Left renal cortex interstitium (tissue), 4 donors: Measurements from ENCODE around the gene GPC3. TPM values are rescaled to one million over a fixed set of nuclear protein-coding genes. Genes with fewer than 3 reads are reported as not detected.
A peak's percentile ranks its signal among the peaks of the same experiment; 100 is the strongest.
"Not testable (repeated sequence)": the region's sequence is repeated elsewhere in the genome, so short reads cannot be mapped to it uniquely, and the experiment has no call there.

Source experiments
- DNase-seq, 4 donors: peaks; one replicate each; pipeline ENCODE4 v3.0.0-alpha.2; 2013; ENCODE audit warnings: low read depth in 4 of 4, low spot score in 2 of 4, missing footprints in 1 of 4
- polyA plus RNA-seq, 4 donors: library from polyadenylated mRNA; unstranded; fragments of 120-200 nt; gene quantifications; one replicate each; pipeline ENCODE4 v1.2.1, GENCODE V29; 2013; ENCODE audit not compliant: insufficient read length in 4 of 4

Gene GPC3
- polyA plus RNA-seq, 4 donors: 942 to 1,302 (median 1,241) TPM

GRCh38 chrX:133792198-133792953 is 193.0 kb downstream of the GPC3 start:
- peak in 3 of 4 donors; percentile 39 to 51 (median 43) for DNase-seq

- DNase-seq: no peak
These were observed 195.6 kb downstream of the GPC3 start for GRCh38 chrX:133789829-133790228.

DNA sequence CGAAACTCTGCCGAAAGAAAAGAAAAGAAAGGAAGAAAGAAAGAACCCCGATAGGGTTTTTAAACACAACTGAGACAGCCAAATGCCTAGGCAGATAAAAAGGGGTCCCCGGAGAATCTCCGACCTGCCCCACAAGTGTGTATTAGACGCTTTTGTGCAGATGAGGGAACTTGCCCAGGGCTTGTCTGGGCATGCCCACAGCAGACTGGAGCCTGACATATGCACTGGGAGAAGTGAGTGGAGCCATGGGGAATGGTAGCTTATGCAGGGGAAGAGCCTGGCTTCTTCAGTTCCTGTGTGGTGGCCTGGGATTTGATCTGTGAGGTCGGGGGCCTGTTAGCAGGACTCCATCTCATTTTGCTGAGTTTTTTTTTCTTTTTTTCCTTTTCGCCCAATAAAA is 199.0 kb downstream of the GPC3 start:
- DNase-seq: no peak

- DNase-seq: no peak
These were observed 202.1 kb downstream of the GPC3 start for GRCh38 chrX:133783274-133783673.

DNA sequence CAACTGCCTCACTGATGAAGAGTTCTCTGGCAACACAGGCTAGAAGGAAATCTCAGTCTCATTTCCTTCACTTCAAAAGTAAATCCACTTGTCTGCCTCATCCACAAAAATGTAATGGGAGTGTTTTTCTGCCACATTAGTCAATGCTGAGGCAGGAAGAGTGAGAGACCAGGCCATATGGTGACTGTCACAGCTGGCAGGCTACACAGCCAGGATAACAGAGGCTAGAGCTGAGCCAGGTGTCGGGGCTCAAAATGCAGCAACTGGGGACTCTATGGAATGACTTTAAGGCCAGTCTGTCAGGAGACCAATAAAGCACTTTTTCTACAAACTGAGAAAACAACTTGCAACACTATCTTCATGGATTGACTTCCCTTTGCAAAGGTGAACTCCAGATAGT is 204.2 kb downstream of the GPC3 start:
- no peak for DNase-seq

DNA sequence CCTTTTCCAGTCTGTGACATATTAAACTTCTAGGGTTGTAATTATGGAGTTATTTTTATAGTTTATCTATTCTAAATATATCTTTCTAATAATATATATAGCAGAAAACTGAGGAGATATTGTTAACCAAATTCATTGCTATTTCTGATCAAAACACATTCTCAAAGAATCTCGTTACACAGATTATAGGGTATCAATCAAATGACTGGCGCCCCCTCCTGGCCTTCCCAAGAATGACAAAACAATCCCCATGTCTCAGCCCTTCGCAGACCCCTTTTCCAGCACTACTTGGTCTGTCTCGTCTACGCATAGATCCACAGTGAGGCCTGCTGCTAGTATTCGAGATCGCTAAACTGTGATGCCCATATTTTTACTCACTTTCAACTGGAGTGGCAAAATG is 209.3 kb downstream of the GPC3 start:
- DNase-seq: no peak

DNA sequence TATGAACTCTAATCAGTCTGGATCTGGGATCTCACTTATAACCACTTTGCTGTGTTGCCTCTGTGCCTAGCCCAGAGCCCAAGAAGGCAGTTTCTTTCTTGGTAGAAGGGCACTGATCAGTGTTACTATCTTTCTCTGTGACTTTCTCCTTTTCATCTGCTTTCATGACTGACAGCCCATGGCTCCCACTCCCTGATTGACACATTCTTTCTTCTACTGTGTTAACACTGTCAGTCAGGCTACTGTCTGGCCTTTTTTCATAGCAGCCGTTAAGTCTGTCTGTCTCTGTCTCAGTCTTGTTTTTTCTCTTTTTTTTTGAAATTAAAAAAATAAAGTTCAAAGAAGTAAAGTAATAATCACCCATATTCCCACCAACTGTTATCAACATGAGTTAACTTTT is 210.6 kb downstream of the GPC3 start:
- no peak for DNase-seq

- DNase-seq: no peak
These were observed 214.2 kb downstream of the GPC3 start for GRCh38 chrX:133771086-133771646.

DNA sequence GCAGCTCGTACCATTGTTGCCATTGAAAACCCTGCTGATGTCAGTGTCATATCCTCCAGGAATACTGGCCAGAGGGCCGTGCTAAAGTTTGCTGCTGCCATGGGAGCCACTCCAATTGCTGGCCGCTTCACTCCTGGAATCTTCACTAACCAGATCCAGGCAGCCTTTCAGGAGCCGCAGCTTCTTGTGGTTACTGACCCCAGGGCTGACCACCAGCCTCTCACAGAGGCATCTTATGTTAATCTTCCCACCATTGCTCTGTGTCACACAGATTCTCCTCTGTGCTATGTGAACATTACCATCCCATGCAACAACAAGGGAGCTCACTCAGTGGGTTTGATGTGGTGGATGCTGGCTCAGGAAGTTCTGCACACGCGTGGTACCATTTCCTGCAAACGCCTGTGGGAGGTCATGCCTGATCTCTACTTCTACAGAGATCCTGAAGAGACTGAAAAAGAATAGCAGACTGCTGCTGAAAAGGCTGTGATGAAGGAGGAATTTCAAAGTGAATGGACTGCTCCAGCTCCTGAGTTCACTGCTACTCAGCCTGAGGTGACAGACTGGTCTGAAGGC is 222.3 kb downstream of the GPC3 start:
- DNase-seq: not testable (repeated sequence)

DNA sequence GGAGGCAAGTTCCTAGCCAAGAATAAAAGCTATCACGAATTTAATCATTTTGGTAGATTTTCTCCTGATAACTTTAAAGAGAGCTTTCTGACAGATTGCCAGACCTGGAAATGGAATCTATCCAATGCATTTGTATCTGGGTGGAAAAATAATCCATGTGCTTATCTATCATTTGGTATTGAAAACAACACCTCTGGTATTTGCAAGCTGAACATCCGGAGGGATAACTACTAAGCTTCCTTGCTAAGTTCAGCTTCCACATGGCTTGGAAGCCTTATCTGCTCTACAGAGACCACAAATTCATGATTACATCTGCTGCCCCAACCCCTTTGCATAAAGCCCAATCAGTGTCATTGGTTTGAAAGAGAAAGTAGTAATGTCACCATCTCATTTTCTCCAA is 230.7 kb downstream of the GPC3 start:
- no peak for DNase-seq

DNA sequence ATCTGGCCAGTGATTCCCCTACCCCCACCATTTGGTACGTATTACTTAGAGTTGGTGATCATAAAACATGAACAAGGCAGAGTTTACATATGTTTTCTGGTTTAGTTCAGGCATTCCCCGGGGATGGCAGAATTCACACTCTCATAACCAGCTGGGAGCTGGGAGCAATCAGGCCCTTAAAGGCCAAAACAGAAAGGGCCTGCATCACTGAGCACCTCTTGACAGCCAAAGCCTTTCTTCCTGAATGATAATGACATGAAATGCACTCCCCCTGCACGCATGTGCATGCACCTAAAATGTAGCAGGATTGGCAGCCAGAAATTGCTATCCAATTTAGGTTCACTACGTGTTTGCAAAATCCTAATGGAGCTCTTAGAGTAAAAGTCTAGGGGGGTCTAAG is 235.4 kb downstream of the GPC3 start:
- no peak for DNase-seq

GRCh38 chrX:133749370-133749769 is 236.0 kb downstream of the GPC3 start:
- DNase-seq: no peak

DNA sequence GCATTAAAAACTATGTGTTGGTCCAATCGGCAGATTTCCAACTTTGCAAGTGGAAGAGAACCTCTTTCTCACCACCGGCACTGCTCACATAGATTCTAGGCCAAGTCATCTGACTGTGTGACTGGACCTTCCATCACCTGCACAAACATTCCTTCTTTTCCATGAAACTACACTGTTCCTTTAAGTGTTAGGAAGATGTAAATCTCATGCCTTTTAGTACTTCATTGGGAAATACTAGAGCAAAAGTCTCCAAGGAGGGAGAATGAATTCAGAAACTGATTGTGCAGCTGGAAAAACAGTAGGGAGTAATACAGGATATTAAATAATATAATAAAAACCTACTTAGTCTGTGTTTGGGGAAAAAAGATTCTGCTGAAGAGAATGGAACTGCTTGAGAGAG is 238.2 kb downstream of the GPC3 start:
- DNase-seq: no peak

- DNase-seq: no peak
These were observed 238.8 kb downstream of the GPC3 start for GRCh38 chrX:133746593-133746992.

DNA sequence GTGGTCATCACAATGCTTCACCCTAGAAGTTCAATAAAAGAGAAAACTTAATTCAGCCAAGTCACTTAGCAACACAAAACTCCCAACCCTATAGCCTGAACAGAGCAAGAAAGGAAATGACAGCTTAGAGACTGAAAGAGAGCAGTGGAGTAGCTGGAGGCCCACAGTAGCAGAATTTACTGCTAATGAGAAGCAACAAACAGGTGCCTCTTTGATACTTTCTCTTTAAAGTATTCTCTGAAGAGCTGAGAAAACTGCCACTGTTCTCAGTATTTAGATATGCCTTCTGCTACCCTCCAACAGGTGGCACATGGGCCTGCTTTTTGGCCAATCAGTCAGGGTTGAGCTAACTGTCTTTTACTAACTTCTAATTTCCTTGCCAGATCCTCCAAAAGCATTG is 240.0 kb downstream of the GPC3 start:
- no peak for DNase-seq

DNA sequence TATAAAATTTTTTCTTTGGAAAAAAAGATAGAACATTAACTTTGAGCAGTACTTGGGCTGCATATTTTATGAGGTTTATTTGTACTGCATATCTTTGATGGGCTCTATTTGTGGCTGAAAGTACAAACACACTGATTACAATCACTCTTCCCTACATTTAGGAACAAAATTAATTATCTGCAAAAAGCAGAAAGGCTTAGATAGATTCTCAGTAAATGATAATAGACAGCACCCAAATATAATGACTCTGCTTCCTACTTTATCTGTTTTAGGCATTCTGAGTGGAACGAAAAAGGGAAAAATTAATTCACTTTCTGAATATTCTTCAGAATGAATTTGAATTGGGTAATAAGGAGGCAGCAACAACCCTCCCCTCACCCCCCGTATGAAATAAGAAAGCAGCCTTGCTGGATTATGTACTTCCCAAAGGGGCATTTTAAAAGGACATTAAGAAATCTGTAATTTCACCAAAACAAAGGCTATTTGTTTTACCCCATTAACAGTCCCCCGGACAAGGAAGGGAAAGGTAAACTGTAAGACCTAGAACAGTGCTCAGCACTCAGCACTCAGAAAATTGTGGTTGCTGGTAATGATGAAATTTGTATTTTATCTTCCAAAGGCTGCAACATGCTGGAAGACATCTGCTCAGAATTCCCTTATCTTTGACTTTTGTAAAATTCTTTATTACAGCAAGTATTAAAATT is 242.6 kb downstream of the GPC3 start:
- DNase-seq: no peak

- DNase-seq: no peak
These were observed 244.1 kb downstream of the GPC3 start for GRCh38 chrX:133741303-133741702.

DNA sequence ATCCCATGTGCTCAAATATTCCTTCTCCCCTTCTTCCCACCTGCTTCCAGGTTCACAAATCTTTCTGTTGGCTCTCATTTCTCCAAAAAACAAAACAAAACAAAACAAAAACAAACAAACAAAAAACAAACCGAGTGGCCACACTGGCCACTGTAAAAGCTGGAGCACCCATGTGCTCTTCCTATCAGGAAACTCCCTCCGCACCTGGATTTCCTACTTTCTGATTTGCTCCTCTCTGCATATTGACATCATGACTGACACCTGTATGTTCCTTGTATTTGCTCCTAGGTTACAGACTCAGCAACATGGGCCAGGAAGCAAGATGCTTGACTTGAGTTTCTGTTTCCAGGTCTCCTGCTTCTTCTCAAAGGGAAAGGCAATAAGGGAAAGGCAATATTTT is 258.8 kb downstream of the GPC3 start:
- no peak for DNase-seq

DNA sequence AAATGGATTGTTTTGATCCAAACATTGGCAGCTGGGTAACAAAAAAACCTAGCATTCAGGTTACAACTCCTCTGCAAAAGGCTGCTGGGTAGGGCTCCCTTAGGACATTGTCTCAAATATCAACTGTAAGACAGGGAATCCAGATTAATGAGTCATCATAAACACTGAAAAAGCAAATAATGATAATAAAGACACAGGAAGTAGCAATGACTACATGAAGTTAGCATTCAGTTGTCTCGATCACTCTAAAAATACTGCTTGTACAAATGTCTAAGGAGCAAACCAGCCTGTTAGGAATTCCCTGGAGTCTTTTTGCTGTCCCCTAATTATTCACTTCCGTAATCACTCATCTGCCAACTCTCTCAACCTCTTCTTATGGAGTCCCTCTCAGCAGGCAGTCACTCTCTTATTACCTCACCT is 259.2 kb downstream of the GPC3 start:
- DNase-seq: no peak

GRCh38 chrX:133723930-133724329 is 261.5 kb downstream of the GPC3 start:
- no peak for DNase-seq

- DNase-seq: no peak
These were observed 262.6 kb downstream of the GPC3 start for GRCh38 chrX:133722756-133723155.

DNA sequence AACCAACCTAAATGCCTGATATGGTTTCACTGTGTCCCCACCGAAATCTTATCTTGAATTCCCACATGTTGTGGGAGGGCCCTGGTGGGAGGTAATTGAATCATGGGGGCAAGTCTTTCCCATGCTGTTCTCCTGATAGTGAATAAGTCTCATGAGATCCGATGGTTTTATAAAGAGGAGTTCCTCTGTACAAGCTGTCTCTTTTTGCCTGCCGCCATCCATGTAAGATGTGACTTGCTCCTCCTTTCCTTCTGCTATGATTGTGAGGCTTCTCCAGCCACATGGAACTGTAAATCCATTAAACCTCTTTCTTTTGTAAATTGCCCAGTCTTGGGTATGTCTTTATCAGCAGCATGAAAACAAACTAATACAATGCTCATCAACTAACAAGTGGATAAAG is 265.1 kb downstream of the GPC3 start:
- not testable (repeated sequence) for DNase-seq
